GM11168 (cell line): Measurements from ENCODE around the gene IL17F.
"Not testable (repeated sequence)": the region's sequence is repeated elsewhere in the genome, so short reads cannot be mapped to it uniquely, and the experiment has no call there.

Source experiments
- in situ Hi-C: fragments of 300-500 bp; cut with MboI; formaldehyde crosslinking; loops from one replicate; pipeline ENCODE4 v1.12.0; 2022; ENCODE audit warnings: low sequenced_read_pairs; ENCODE audit not compliant: unreplicated experiment

The IL17F gene

DNA sequence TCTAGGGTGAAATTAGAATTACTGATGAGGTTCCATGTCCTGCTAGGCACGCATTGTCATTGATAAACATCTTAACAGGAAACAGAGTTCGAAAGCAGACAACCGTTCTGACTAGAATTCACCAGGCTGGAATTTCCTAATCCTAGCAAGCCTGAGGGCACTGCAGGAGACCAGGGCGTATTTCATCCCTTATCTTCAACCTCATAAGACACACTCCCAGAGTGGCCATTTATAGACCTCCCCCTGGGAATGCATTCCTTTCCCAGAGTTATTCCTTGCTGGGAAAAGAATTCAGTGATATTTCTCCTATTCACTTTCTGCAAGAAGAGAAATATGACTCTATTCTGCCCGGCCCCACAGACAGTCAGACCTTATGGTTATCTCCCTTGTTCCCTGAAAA lies 44.2 kb downstream of the IL17F start:
- in situ Hi-C loops, result not testable (repeated sequence)

DNA sequence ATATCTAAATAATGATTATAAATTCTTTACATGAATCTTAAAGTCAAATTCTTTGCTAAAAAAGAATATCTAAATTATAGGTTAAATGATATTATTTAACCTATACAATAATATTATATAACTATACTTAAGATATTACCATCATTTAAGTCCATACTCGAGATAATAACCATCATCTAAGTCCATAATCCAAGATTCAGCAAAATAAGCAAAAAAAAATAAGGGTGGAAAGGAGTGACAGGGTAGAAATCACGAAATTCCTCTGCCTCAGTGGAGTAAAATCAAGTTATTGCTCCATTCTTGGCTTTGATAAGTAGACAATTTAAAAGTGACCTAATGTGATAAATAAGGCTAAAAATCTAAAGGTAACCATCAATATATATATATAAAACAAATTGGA lies 48.4 kb downstream of the IL17F start:
- in situ Hi-C loops, result no loop called here

DNA sequence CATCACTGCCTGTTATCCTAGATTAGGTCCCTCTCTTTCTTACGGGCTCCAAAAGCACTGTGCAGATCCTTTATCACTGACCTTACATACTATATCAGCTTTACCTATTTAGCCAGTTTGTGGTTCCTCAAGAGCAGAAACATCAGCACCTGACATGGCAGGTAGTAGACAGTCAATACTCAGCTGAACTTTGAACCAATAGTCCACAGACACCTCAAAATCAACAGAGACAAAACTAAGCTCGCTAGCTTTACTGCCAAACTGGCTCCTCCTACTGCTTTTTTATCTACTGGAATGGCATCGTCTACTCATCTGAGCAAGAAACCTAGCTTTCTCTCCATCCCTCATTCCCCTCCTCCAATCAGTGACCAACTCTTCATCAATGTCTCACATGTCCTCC lies 52.5 kb downstream of the IL17F start:
- in situ Hi-C loops, result no loop called here

DNA sequence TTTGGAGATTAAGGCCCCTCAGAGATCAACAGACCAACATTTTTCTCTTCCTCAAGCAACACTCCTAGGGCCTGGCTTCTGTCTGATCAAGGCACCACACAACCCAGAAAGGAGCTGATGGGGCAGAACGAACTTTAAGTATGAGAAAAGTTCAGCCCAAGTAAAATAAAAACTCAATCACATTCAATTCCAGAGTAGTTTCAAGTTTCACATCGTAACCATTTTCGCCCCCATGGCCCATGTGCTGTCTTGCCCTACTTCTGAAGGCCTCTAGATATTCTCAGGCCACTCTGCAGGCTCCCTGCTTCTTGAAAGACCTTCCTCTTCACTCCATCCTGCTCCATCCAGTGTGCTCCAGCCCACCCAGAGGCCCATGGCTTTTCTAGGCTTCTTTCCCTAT lies 53.9 kb downstream of the IL17F start:
- in situ Hi-C loops, result no loop called here

DNA sequence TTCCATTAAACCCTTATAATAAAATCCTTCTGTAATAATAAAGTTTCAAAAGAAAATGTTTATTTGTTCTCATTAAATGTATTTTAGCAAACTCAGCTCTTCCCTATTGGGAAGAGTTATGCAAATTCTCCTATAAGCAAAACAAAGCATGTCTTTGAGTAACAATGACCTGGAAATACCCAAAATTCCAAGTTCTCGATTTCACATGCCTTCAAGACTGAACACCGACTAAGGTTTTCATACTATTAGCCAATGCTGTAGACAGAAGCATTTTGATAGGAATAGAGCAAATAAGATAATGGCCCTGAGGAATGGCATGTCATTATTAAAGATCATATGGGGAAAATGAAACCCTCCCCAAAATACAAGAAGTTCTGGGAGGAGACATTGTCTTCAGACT lies 54.3 kb downstream of the IL17F start:
- in situ Hi-C loops, result no loop called here

DNA sequence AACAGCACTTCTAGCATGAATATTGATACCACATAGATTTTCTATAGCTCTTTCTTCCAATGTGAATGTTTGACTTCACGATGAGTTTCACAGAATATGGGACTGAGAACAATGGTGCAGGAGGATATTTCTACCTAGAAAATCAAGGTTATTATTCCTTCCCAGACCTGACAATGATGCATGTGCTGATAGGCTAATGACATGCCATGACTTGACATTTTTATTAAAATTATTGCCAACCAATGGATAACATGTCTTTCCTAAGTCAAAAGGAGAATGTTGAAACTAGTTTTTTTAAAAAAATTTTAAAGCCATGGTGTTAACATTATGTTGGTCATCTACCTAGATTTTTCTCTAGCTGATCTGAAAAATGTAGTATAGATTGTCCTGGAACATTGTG lies 57.2 kb downstream of the IL17F start:
- in situ Hi-C loops, result no loop called here
